Measurements from ENCODE around the gene DGKI.

Gene DGKI

GRCh38 chr7:137848095-137848494 lies 1.3 kb upstream of the DGKI start:
- TF ChIP-seq CTCF (IDR thresholded peaks at IDR 0.05; ENCODE audit: low read depth, low read length): no peak
- DNase-seq (ENCODE audit: low read depth in 2 of 2): no peak
- no peak overlapping the region for H3K4me3 ChIP-seq (replicated peaks in 1 of 2; ENCODE audit: low read depth in 2 of 2, low read length in 2 of 2)

GRCh38 chr7:137847568-137848050 lies 835 bp upstream of the DGKI start:
- peak in 1 of 2 donors; percentile 28 for DNase-seq (ENCODE audit: low read depth in 2 of 2)
- TF ChIP-seq CTCF (IDR thresholded peaks at IDR 0.05; ENCODE audit: low read depth, low read length): no peak
- H3K4me3 ChIP-seq (replicated peaks in 1 of 2; ENCODE audit: low read depth in 2 of 2, low read length in 2 of 2): peak overlapping the region; percentile 51 to 56

GRCh38 chr7:137846549-137846826 lies 286 bp downstream of the DGKI start:
- peak overlapping the region; percentile 51 to 56 for H3K4me3 ChIP-seq (replicated peaks in 1 of 2; ENCODE audit: low read depth in 2 of 2, low read length in 2 of 2)
- DNase-seq (ENCODE audit: low read depth in 2 of 2): no peak

GRCh38 chr7:137844677-137845425 lies 1.9 kb downstream of the DGKI start:
- H3K4me3 ChIP-seq (replicated peaks in 1 of 2; ENCODE audit: low read depth in 2 of 2, low read length in 2 of 2): no peak overlapping the region
- no peak for DNase-seq (ENCODE audit: low read depth in 2 of 2)
- no peak for TF ChIP-seq CTCF (IDR thresholded peaks at IDR 0.05; ENCODE audit: low read depth, low read length)

More at GRCh38 chr7:137846549-137846826, 286 bp downstream of the DGKI start:
- no peak for TF ChIP-seq CTCF (IDR thresholded peaks at IDR 0.05; ENCODE audit: low read depth, low read length)

GRCh38 chr7:137839903-137840779 lies 6.6 kb downstream of the DGKI start:
- DNase-seq (ENCODE audit: low read depth in 2 of 2): no peak
- no peak for TF ChIP-seq CTCF (IDR thresholded peaks at IDR 0.05; ENCODE audit: low read depth, low read length)
- H3K4me3 ChIP-seq (replicated peaks in 1 of 2; ENCODE audit: low read depth in 2 of 2, low read length in 2 of 2): no peak overlapping the region

GRCh38 chr7:137838706-137839315 lies 8.0 kb downstream of the DGKI start:
- TF ChIP-seq CTCF (IDR thresholded peaks at IDR 0.05; ENCODE audit: low read depth, low read length): no peak

More at GRCh38 chr7:137838706-137839315, 8.0 kb downstream of the DGKI start:
- no peak overlapping the region for H3K4me3 ChIP-seq (replicated peaks in 1 of 2; ENCODE audit: low read depth in 2 of 2, low read length in 2 of 2)
- DNase-seq (ENCODE audit: low read depth in 2 of 2): no peak

Data from cardiac fibroblast (primary cell).